HG02970 (cell line): ENCODE results near the gene GTF2F2.

ENCODE experiments used
- ATAC-seq: cut with Tn5 transposase; IDR thresholded peaks from one replicate; pipeline ENCODE4 v1.9.1; 2021; ENCODE audit warnings: mild to moderate bottlenecking, moderate library complexity, moderate number of reproducible peaks; ENCODE audit not compliant: unreplicated experiment, low FRiP score

GTF2F2 gene

DNA sequence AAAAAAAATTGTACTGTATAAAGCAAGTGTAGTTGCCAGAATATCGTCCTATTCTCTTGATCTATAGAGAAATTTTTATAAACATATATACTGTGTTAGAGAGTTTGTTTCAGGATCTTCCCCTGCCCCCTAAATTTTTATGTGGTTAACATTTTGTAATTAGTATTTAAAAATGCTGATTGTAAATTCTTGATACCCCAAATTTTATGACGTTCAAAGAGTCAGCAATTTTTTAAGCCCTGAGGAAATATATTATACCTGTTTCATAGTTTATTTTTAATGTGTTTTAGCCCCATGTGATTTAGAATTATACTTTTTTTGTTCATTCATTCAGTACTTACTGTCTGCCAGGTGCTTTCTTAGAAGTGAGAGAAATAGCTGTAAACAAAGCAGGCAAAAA is 87.8 kb downstream of the GTF2F2 start:
- no peak for ATAC-seq

DNA sequence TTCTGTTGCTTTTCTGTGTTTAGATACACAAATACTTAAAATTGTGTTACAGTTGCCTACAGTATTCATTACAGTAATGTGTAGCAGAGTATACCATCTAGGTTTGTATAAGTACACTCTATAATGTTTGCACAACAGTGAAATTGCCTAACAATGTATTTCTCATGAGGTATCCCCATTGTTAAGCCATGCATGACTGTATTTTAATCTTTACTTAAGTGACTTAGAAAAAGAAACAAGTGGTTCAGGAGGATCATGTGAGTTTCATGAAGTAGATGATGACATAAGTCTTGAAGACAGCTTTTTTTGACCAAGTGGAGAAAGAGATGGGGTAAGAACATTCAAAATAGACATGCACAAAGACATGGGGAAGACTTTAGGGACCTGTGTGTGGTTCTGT is 88.9 kb downstream of the GTF2F2 start:
- ATAC-seq: no peak

DNA sequence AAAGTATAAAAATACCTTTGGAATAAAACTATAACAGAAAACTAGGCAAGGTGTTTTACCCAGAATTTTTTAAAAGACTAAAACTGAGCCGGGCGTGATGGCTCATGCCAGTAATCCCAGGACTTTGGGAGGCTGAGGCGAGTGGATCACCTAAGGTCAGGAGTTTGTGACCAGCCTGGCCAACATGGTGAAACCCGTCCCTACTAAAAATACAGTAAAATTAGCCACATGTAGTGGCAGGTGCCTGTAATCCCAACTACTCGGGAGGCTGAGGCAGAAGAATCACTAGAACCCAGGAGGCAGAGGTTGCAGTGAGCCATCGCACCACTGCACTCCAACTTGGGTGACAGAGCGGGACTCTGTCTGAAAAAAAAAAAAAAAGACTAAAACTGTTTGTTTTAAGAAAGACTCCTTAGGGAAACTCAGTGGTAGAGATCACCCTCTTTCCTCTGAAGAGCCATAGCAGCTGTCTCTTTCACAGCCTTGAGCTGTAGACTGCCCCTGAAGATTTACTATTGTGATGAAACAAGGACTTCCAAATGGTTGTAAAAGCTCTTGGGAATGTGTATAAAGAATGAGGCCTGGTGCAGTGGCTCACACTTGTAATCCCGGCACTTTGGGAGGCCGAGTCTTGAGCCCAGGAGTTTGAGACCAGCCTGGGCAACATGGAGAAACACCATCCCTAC is 95.2 kb downstream of the GTF2F2 start:
- ATAC-seq: no peak

DNA sequence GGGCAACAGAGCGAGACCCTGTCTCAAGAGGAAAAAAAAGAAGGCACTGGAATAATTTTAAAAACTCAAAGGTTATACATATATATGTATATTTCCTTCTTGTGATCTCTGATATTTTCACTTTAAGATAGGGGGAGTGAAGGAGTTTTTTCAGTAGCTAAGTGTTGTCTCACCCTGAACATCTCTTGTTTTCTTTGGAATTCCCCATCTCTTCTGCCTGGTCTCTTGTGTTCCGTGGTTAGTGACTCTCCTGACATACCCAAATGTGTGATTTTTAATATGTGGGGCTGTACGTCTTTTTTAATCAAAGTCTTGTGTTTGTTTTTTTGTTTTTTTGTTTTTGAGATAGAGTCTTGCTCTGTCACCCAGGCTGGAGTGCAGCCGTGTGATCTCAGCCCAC is 95.9 kb downstream of the GTF2F2 start:
- no peak for ATAC-seq

DNA sequence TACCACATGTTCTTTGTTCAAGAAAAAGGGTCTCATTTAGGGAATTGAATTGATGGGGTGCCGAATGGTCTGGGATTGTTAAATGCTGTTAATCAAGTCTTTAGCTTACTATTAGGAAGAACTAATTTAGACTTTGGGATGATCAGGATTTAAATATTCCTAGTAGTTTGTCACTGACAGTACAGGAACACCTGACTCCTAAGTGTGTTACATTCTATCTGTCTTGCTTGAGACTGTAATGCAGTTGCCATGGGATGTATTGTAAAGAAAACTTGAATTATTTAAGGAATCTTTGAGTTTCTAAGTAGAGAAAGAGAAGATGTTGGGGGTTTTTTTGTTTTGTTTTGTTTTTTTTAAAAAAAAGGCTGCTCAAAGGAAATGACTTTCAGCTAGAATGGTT is 98.4 kb downstream of the GTF2F2 start:
- no peak for ATAC-seq

DNA sequence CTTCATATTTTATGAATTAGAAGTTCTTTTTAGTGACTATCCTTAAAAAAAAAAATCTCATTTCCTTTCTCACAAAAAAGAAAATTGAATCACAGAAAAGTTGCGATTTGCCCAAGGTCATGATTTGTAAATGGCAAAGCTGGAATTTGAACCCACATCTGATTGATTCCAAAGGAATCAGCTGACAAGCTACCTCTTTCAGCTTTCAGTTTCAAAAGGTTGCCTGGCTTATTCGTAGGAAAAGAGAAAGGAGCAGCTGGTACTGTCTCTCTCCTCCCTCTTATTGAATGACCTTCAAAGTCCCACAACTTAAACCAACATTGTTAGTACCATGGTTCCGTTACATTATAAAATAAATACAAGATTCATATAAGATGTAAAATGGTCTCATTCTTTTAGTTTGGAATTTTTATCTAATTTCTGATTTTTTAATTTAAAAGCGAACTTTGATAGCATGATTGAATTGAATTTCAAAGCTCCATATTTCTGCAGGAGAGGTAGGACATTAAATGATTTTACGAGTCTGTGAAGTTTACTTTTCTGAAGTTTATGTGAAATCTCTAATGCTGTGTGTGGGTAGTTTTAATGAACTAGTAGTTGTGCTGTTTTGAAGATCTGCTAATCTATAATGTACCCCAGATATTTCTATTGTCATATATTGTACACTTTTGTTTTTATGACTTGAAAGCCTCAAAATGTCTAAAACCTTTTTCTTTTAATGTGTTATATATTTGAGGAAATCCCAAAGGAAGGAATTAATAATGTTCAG is 99.0 kb downstream of the GTF2F2 start:
- no peak for ATAC-seq

- no peak for ATAC-seq
Measured at GRCh38 chr13:45219938-45220375, 99.6 kb downstream of the GTF2F2 start.

GRCh38 chr13:45220403-45220802 is 100.1 kb downstream of the GTF2F2 start:
- no peak for ATAC-seq

DNA sequence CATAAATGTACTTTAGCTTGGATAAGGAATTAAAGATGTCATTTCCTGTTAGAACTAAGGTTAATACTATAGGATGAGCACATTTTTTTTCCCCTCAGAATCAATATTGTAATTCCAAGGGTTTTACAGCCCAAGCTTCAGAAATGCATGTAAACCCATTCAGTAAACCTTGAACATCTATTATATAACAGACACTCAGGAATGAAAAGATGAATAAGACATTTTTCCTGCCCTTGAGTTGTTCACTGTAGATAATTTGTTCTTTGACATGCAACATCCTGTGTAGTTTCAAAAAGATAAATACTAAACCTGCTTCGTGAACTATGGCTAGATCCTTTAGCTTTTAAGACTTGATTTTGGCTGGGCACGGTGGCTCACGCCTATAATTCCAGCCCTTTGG is 102.2 kb downstream of the GTF2F2 start:
- ATAC-seq: no peak

DNA sequence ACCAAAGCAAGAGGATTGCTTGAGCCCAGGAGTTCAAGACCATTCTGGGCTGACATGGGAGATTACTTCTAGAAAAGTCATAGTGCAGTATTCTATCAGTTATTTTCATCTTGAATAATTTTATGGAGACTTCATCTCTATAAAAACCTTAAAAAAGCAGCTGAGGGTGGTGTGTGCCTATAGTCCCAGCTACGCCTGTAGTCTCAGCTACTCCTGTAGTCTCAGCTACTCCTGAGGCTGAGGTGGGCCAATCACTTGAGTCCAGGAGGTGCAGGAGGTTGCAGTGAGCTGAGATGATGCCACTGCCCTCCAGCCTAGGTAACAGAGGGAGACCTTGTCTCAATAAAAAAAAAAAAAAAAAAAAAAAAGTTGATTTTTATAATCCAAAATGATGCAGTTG is 102.6 kb downstream of the GTF2F2 start:
- ATAC-seq: no peak

- no peak for ATAC-seq
Measured at GRCh38 chr13:45224176-45224575, 103.9 kb downstream of the GTF2F2 start.

DNA sequence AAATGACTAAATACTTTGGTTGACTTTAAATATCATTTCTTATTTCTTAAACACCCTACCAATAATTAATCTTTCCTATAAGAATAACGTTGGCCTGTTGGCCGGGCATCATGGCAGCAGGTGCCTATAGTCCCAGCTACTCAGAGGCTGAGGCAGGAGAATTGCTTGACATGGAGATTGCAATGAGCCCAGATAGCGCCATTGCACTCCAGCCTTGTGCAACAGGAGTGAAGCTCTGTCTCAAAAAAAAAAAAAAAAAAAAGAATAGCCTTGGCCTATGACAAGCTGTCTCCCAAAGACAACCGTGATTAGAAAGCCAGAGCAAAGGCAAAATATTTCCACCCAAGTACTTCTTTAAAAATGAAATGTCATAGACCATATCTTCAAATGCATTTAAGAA is 105.1 kb downstream of the GTF2F2 start:
- no peak for ATAC-seq

DNA sequence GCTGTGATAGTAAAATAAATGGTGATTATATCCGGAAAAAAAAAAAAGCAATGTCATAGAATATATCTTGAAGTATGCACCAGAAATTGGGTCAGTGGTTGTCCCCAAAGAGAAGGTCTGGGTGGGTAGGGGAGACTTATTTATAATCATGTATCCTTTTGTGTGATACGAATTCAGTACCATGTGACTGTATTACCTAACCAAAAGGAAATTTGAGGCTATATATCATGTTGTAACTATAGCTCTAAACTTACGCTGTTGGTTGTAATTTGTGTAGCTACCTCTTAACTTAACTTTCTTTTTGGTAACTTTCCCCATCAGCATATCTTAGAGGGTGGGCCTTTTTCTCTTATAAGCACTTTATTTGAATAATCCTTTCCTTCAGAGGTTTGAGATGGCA is 105.7 kb downstream of the GTF2F2 start:
- ATAC-seq: no peak

- no peak for ATAC-seq
Measured at GRCh38 chr13:45228002-45228401, 107.7 kb downstream of the GTF2F2 start.

- ATAC-seq: no peak
Measured at GRCh38 chr13:45229172-45229571, 108.9 kb downstream of the GTF2F2 start.

DNA sequence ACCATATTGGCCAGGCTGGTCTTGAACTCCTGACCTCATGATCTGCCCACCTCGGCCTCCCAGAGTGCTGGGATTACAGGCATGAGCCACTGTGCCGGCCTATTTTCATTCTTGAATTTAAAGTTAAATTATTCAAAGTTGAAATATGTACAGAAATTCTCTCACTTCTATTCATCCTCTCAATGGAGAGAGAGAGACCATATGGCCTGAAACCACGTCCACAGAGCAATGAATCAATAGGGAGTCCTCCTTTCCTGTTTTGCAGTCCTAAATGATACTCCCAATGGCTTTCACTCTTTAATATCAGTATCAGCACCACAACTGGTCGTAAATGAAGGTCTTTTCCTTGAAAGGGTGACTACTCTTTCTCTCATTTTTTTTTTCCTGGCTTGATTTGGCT is 111.0 kb downstream of the GTF2F2 start:
- ATAC-seq: no peak

GRCh38 chr13:45231722-45232121 is 111.4 kb downstream of the GTF2F2 start:
- no peak for ATAC-seq

GRCh38 chr13:45232591-45232990 is 112.3 kb downstream of the GTF2F2 start:
- no peak for ATAC-seq

DNA sequence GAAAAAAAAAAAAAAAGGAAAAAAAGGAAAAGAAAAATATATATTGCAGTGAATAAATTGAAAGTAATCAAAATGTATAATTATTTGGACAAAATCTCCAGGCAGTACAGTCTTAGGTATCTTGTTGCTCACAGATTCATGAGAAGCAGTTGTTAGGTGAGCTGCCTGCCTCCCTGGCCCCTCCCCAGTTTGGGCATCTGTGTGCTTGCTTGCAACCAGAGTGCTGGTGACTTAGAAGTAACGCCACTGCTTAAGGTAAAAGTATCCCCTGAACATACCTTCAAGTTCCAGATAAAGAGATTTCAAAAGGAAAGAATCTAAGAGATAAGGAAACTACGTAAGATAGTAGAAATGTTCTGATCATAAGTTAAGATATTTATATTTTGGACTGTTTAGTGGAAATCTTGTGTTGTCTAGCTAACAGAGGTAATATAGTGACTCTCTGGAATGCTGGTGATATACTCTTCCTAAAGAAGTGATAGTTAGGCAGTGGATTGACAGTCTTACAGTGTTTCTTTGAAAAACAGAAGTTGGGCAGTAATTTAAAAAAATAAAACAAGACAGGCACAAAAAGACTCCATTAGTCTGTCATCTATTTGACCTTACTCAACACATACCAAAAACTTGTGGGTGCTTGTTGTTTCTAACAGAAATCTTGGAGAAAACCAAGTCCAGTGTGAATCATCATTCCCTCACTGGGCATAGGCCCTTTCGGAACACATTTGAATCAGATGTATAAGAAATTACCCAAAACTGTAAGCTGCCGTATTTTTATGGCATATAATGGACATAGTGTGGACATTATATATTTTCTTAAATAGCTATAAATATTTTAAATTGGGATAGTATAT is 118.9 kb downstream of the GTF2F2 start:
- no peak for ATAC-seq

DNA sequence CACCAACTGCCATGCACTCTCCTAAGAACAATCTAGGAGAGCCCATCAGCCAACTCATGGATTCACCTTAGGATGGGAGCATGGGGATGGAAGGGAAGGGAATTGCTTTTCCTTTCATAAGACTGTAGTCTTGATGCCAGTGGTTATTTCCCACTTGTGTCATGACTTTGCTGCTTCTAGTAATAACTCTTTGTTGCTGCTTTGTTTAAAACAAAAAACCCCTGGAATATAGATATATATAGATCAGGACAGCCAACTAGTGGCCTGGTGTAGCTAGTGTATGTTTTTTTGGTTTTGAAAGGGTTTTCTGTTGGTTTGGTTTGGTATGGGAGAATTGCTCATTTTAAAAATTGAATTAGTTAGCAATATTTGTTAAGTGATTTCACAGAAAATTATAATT is 119.8 kb downstream of the GTF2F2 start:
- ATAC-seq: no peak

GRCh38 chr13:45242070-45242469 is 121.8 kb downstream of the GTF2F2 start:
- no peak for ATAC-seq
